ENCODE measurements around the gene DUOXA1.

- TF ChIP-seq CTCF (conservative IDR thresholded peaks at IDR 0.05 in 1 of 2, IDR thresholded peaks at IDR 0.05 in 1 of 2; ENCODE audit: extremely low read depth in 1 of 2, insufficient read depth in 1 of 2, low read depth in 1 of 2, low read length in 2 of 2) (no peak), EZH2 (IDR thresholded peaks at IDR 0.05; ENCODE audit: borderline replicate concordance, low read length) (no peak)
These were observed 13.4 kb upstream of the DUOXA1 start for GRCh38 chr15:45143056-45143455.

Measured in mammary epithelial cell (primary cell).